Measurements from ENCODE around the gene BPIFA1. TPM values are rescaled to one million over a fixed set of nuclear protein-coding genes. Genes with fewer than 3 reads are reported as not detected.

BPIFA1 gene
- total RNA-seq = not detected in 2 replicates

GRCh38 chr20:33235696-33236095 is at the start of gene BPIFA1:
Gene BPIFA1, plus strand, starts transcription at chr20:33235996. Its CDS starts 1,716 bp downstream, at chr20:33237712.

GRCh38 chr20:33217052-33217451 is 18.7 kb upstream of the BPIFA1 start, which contains the start of gene BPIFA3:
Gene BPIFA3, plus strand, starts transcription at chr20:33217352. Its CDS starts 185 bp downstream, at chr20:33217537.

GRCh38 chr20:33282991-33283555 is 47.3 kb downstream of the BPIFA1 start, which contains the start of gene BPIFB1:
Gene BPIFB1, plus strand, starts transcription at chr20:33283214. Its CDS starts 2,860 bp downstream, at chr20:33286074.

Other genes starting within 250 kb of the BPIFA1 start
- not detected in 2 replicates for gene SUN5, start 231.6 kb upstream of the BPIFA1 start, total RNA-seq
- gene BPIFB2, start 228.3 kb upstream of the BPIFA1 start, total RNA-seq = not detected in 2 replicates
- gene BPIFB6, start 204.3 kb upstream of the BPIFA1 start, total RNA-seq = not detected in 2 replicates
- gene BPIFB3, start 182.1 kb upstream of the BPIFA1 start, total RNA-seq = not detected in 2 replicates
- gene BPIFB4, start 156.4 kb upstream of the BPIFA1 start, total RNA-seq = not detected in 2 replicates
- not detected in 2 replicates for gene BPIFA2, start 67.8 kb upstream of the BPIFA1 start, total RNA-seq
- not detected in 2 replicates for gene BPIFA3, start 18.6 kb upstream of the BPIFA1 start, total RNA-seq
- not detected in 2 replicates for gene BPIFB1, start 47.2 kb downstream of the BPIFA1 start, total RNA-seq
- 21.2 and 24.4 TPM in 2 replicates for gene CDK5RAP1, start 165.5 kb downstream of the BPIFA1 start, total RNA-seq
- gene SNTA1, start 207.8 kb downstream of the BPIFA1 start, total RNA-seq = 16.8 and 16.9 TPM in 2 replicates

Data from bronchus fibroblast of lung (primary cell).